GM21367 (cell line): ENCODE data around the gene SLC25A34.

Source experiments
- ATAC-seq: cut with Tn5 transposase; IDR thresholded peaks from one replicate; pipeline ENCODE4 v1.9.1; 2021; ENCODE audit not compliant: unreplicated experiment

Gene SLC25A34

DNA sequence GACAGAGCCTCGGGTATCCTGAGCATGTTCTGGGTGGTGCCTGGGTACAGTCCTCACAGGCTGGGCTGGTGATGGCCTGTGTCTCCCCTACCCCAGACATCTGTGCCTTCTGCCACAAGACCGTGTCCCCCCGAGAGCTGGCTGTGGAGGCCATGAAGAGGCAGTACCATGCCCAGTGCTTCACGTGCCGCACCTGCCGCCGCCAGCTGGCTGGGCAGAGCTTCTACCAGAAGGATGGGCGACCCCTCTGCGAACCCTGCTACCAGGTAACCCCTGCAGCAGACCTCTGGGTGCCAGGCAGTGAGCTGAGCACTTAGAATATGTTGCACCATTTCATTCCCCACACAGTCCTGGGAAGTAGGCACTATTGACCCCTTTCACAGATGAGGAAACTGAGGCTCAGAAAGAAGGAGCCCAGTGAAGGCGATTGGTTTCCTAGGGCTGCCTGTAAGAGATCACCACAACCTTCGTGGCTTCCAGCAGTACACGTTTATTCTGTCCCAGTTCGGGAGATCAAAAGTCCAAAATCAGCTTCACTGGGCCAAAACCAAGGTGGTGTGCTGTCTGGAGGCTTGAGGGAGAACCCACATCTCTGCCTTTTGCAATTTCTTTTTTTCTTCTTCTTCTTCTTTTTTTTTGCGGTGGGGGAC is 34.4 kb downstream of the SLC25A34 start:
- no peak for ATAC-seq

DNA sequence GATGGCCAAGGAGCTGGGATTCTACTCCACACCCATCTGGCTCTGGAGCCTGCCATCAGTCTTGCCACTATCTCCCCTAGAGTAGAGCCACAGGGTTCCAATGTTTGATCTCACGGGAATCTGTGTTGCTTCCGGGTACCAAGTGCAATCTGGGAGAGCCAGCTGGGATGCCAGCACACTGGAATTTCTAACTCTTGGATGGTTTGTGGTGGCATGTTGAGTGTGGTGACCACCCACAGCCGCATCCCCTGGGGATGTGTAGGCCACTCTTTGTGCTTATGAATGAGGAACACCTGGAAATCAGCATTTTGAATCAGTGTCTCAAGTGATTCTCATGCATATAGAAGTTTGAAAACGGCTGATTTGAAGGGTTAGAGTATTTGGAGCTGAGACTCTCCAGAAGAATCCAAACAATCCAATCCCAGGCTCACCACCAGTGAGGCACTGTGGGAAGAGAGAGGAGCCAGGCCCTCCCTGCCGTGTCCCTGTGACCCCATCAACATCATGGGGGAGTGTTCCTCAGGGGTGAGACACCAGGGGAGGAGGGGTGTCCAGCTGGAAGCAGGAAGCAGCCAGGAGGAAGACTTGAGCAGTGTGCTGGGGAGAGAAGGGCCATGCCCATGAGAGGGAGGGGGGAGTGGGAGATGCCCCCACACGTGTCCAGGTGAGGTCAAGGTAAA is 35.9 kb downstream of the SLC25A34 start:
- no peak for ATAC-seq

GRCh38 chr1:15775706-15776105 is 39.6 kb downstream of the SLC25A34 start:
- no peak for ATAC-seq

DNA sequence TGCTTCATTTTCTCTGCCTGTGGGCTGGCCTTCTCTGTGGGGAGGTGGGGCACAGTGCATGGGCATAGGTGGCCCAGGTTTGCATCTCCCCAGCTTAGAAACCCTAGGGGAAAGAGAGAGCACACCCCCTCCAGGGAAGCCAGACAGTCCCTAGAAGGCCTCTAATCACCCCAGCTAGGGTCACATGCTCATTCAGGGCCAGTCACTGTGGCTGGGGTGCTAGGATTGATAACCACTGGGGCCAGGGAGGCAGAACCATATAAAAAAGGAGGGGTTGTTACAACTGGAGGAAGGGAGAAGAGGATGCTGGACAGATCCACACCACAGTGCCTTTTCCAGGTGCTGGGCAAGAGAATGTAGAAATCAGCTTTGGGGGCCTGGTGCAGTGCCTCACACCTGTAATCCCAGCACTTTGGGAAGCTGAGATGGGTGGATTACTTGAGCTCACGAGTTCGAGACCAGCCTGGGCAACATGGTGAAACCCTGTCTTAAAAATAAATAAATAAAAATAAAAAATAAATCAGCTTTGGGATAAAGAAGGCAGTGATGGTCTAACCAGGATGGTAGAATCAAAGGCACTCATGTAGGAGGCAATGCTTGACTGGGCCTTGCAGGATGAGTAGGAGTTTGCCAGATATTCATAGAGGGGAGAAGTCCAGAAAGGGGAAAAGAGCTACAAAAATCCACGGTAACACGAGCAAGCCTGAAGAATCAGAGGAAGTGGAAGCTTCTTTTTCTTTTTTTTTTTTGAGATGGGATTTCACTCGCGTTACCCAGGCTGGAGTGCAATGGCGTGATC is 42.0 kb downstream of the SLC25A34 start:
- ATAC-seq, result no peak

- no peak for ATAC-seq
Observed at GRCh38 chr1:15785683-15786082, 49.6 kb downstream of the SLC25A34 start.

GRCh38 chr1:15786581-15786980 is 50.5 kb downstream of the SLC25A34 start:
- ATAC-seq, result no peak

- no peak for ATAC-seq
Observed at GRCh38 chr1:15788624-15789301, 52.7 kb downstream of the SLC25A34 start.
